HepG2 (cell line): Measurements from ENCODE around the gene EIF4H. TPM values are rescaled to one million over a fixed set of nuclear protein-coding genes. Genes with fewer than 3 reads are reported as not detected.

Experiments used
- ATAC-seq: fragments of 200-7000 bp; cut with Tn5 transposase; 3 replicates; pipeline ENCODE4 v1.9.1; 2020; ENCODE audit warnings: mild to moderate bottlenecking, moderate library complexity
- BruUV-seq: library from RNA; stranded (reverse); fragments of 400-500 nt; replicated peaks from 2 replicates; lab custom pipeline; 2021; lab: Mats Ljungman, UMichigan
- CTCF ChIA-PET: fragments of 300-600 bp; formaldehyde crosslinking; extraction: SDS; loops from one replicate; lab custom pipeline; 2021; ENCODE audit warnings: low total read pairs, inconsistent platforms, low intra/inter-chr PET ratio; lab: Yijun Ruan, JAX
- POLR2A ChIA-PET: fragments of 350-600 bp; sonication (Branson Sonifier 250); formaldehyde crosslinking; loops from one replicate; lab custom pipeline; 2020; ENCODE audit warnings: antibody characterized with exemption, inconsistent platforms; lab: Yijun Ruan, JAX
- DNase-seq: peaks from one replicate; pipeline ENCODE4 v3.0.0-alpha.2; 2015; ENCODE audit warnings: low spot score
- FAIRE-seq: peaks from 3 replicates; lab custom pipeline; 2011; peaks lifted over from hg19 to GRCh38; lab: Jason Lieb, UNC
- H2AFZ ChIP-seq: one replicate; pipeline ENCODE4 v1.6.1; 2011; ENCODE audit warnings: low read length, inconsistent platforms
- H3K27ac ChIP-seq: fragments of 300-600 bp; 3 replicates; pipeline ENCODE4 v1.8.0; 2011; ENCODE audit warnings: mixed run types, mild to moderate bottlenecking, mixed read lengths, low read length, inconsistent platforms; ENCODE audit not compliant: insufficient read depth; ENCODE audit errors: extremely low read length
- H3K27me3 ChIP-seq, 2 experiments: fragments of 200-600 bp in 1 of 2; 2 replicates in 1 of 2; 3 replicates in 1 of 2; pipeline versions ENCODE4 v1.6.0 to v1.8.0; 2011; ENCODE audit warnings: low read length in 2 of 2, mild to moderate bottlenecking in 2 of 2, moderate library complexity in 2 of 2, inconsistent platforms in 1 of 2; ENCODE audit not compliant: insufficient read depth in 2 of 2, control insufficient read depth in 1 of 2
- H3K36me3 ChIP-seq, 2 experiments: fragments of 200-600 bp in 1 of 2; replicated peaks in 1 of 2; 2 replicates in 1 of 2; 3 replicates in 1 of 2; pipeline versions ENCODE4 v1.5.1 to v1.8.0; 2011; ENCODE audit warnings: low read length in 2 of 2, inconsistent platforms in 1 of 2; ENCODE audit not compliant: insufficient read depth in 2 of 2, control insufficient read depth in 1 of 2
- H3K4me1 ChIP-seq: 2 replicates; pipeline ENCODE4 v1.5.1; 2012; ENCODE audit warnings: low read length, inconsistent platforms; ENCODE audit not compliant: insufficient read depth
- H3K4me2 ChIP-seq: 2 replicates; pipeline ENCODE4 v1.6.0; 2011; ENCODE audit warnings: low read depth, low read length, inconsistent platforms
- H3K4me3 ChIP-seq, 3 experiments: fragments of 200-600 bp in 1 of 3; sonication (generic), shearing (Covaris generic) in 1 of 3; replicated peaks in 1 of 3; 2 replicates each; pipeline ENCODE4 v1.5.1; 2011 to 2016; ENCODE audit warnings: low read length in 3 of 3, inconsistent platforms in 2 of 3, low read depth in 2 of 3, mild to moderate bottlenecking in 2 of 3, control low read depth in 1 of 3, mixed read lengths in 1 of 3; ENCODE audit not compliant: insufficient read depth in 1 of 3
- H3K79me2 ChIP-seq: one replicate; pipeline ENCODE4 v1.6.1; 2011; ENCODE audit warnings: low read length, inconsistent platforms; ENCODE audit not compliant: insufficient read depth
- H3K9ac ChIP-seq: 2 replicates; pipeline ENCODE4 v1.6.0; 2011; ENCODE audit warnings: mild to moderate bottlenecking, low read depth, low read length, inconsistent platforms; ENCODE audit not compliant: insufficient read depth
- H3K9me3 ChIP-seq: 2 replicates; pipeline ENCODE4 v1.5.1; 2012; ENCODE audit warnings: mild to moderate bottlenecking, low read length
- H4K20me1 ChIP-seq: 2 replicates; pipeline ENCODE4 v1.6.0; 2011; ENCODE audit warnings: inconsistent platforms, mild to moderate bottlenecking, low read length, moderate library complexity; ENCODE audit not compliant: insufficient read depth
- MAFF ChIP-seq: IDR thresholded peaks from 2 replicates; pipeline ENCODE4 v1.6.1; 2011; ENCODE audit warnings: low read depth, low read length, improper control_type of control experiment
- MAFK ChIP-seq, 2 experiments: IDR thresholded peaks in 1 of 2; conservative IDR thresholded peaks in 1 of 2; 2 replicates each; pipeline ENCODE4 v1.6.1; 2011; ENCODE audit warnings: improper control_type of control experiment in 2 of 2, low read length in 2 of 2
- SRF ChIP-seq: IDR thresholded peaks from 2 replicates; pipeline ENCODE4 v1.6.1; 2011; ENCODE audit warnings: mild to moderate bottlenecking, low read depth, low read length, moderate library complexity
- ZNF121 ChIP-seq: sonication (generic); formaldehyde crosslinking; IDR thresholded peaks from 2 replicates; pipeline ENCODE4 v1.5.0; 2020; ENCODE audit warnings: mild to moderate bottlenecking, missing genetic modification reagents
- ZNF775 ChIP-seq: sonication (generic); formaldehyde crosslinking; IDR thresholded peaks from 2 replicates; pipeline ENCODE4 v1.4.0; 2020; ENCODE audit warnings: missing genetic modification reagents, mild to moderate bottlenecking, moderate library complexity, borderline replicate concordance
- ZSCAN21 ChIP-seq: sonication (generic); formaldehyde crosslinking; IDR thresholded peaks from 2 replicates; pipeline ENCODE4 v1.8.0; 2022; ENCODE audit warnings: mild to moderate bottlenecking, missing genetic modification reagents, moderate library complexity, borderline replicate concordance
- WGBS: methylation state at CpG from one replicate; pipeline ENCODE4 v1.1.6; 2017; ENCODE audit warnings: low lambda C conversion rate; 5-methylcytosine and 5-hydroxymethylcytosine counted together
- in situ Hi-C: cut with HindIII; loops from 2 replicates; pipeline ENCODE4 v1.10.0; 2017; ENCODE audit warnings: low pct_unique_long_range_greater_than_20kb; ENCODE audit not compliant: extremely low pct_ligation_motif_present
- intact Hi-C: fragments of 100-400 bp; cut with micrococcal nuclease; formaldehyde crosslinking; loops from one replicate; pipeline ENCODE4 v1.10.0; 2022; ENCODE audit not compliant: unreplicated experiment
- polyA plus RNA-seq, 8 experiments: library from polyadenylated mRNA; depleted of rRNA in 3 of 8; stranded (reverse) in 7 of 8; unstranded in 1 of 8; fragments of >200 nt; fragmentation: Illumina TruSeq in 4 of 8; extraction: Trizol in 4 of 8; gene quantifications; 2 replicates each; pipeline versions ENCODE4 v1.2.1 to v1.2.3, GENCODE V29; 2011 to 2016; ENCODE audit warnings: low read depth in 4 of 8, missing spikeins in 1 of 8, mixed read lengths in 1 of 8; ENCODE audit not compliant: insufficient read depth in 1 of 8
- total RNA-seq, 5 experiments: library from RNA; depleted of rRNA; stranded (reverse); fragments of >200 nt; fragmentation: Illumina TruSeq; extraction: Trizol; gene quantifications; 2 replicates each; pipeline ENCODE4 v1.2.3, GENCODE V29; 2016; ENCODE audit warnings: low read depth in 1 of 5

The EIF4H gene
- total and polyA plus RNA-seq, 2 of the 13 experiments (the other 11 are each of a cell fraction or from before 2014, with no cell fraction given), result 232 to 321 TPM

- H2AFZ ChIP-seq, result no peak overlapping the region
Measured at GRCh38 chr7:74130518-74130917, 43.6 kb upstream of the EIF4H start.

GRCh38 chr7:74134117-74134620 lies 40.0 kb upstream of the EIF4H start:
- intact Hi-C loops, result no loop called here
- POLR2A ChIA-PET, result no interaction called here
- no peak for TF ChIP-seq ZNF775
- TF ChIP-seq SRF, result peak; percentile 58; the same call in 1 of the 2 replicates
- TF ChIP-seq ZNF121 (CRISPR knock-in tag), result peak; percentile 63; the same call in 1 of the 2 replicates
- TF ChIP-seq, all 625 proteins: peak for 2
- Histone ChIP-seq H3K4me3 (no peak overlapping the region), H3K9ac (no peak overlapping the region), H3K9me3 (no peaks in the 10 kb centered on the region), H3K27me3 (no peaks in the 10 kb centered on the region), H3K4me2 (no peak overlapping the region), H3K79me2 (no peaks in the 10 kb centered on the region), H3K4me1 (no peaks in the 10 kb centered on the region), H3K36me3 (no peaks in the 10 kb centered on the region), H4K20me1 (no peaks in the 10 kb centered on the region), H3K27ac (no peak overlapping the region), H2AFZ (no peak overlapping the region)
- 27% methylated on average over 8 of the region's 8 CpGs for WGBS
- no TSS peak for BruUV-seq
- CTCF ChIA-PET, result no interaction called here
- no peak for FAIRE-seq
- no peak for ATAC-seq
- in situ Hi-C loops, result no loop called here
- no peak for DNase-seq

More at GRCh38 chr7:74130518-74130917, 43.6 kb upstream of the EIF4H start:
- Histone ChIP-seq H3K27ac (no peak overlapping the region), H3K27me3 (no peaks in the 10 kb centered on the region), H4K20me1 (no peaks in the 10 kb centered on the region), H3K79me2 (no peaks in the 10 kb centered on the region), H3K9me3 (no peaks in the 10 kb centered on the region), H3K36me3 (no peaks in the 10 kb centered on the region), H3K4me3 (no peak overlapping the region), H3K9ac (no peak overlapping the region), H3K4me1 (no peaks in the 10 kb centered on the region), H3K4me2 (no peak overlapping the region)
- CTCF ChIA-PET, result no interaction called here
- 40% methylated on average over 4 of the region's 4 CpGs for WGBS
- 0 out of 2 replicates have a peak, but pooled peaks have one; percentile 35 for TF ChIP-seq MAFF
- TF ChIP-seq ZSCAN21 (CRISPR knock-in tag), result no peak
- TF ChIP-seq MAFK (conservative IDR thresholded peaks at IDR 0.05 in 1 of 2, IDR thresholded peaks at IDR 0.05 in 1 of 2; ENCODE audit: low read length in 2 of 2), result peak; percentile 53 to 73
- no peak for FAIRE-seq
- POLR2A ChIA-PET, result no interaction called here
- no TSS peak for BruUV-seq
- no peak for ATAC-seq
- intact Hi-C loops, result no loop called here
- in situ Hi-C loops, result no loop called here
- no peak for DNase-seq
